Erythroblast (primary cell): ENCODE results near the gene AUTS2.

Experiments
- DNase-seq, 2 experiments: peaks; one replicate each; lab custom pipeline; 2025; lab: John Stamatoyannopoulos, UW
- GATA1 ChIP-seq: IDR thresholded peaks from 2 replicates; pipeline ENCODE4 v1.6.1; 2011; ENCODE audit warnings: low read depth, mild to moderate bottlenecking, control low read depth, low read length, moderate library complexity
- POLR2A ChIP-seq: IDR thresholded peaks from 2 replicates; pipeline ENCODE4 v1.6.1; 2011; ENCODE audit warnings: mild to moderate bottlenecking, low read length

AUTS2 gene

DNA sequence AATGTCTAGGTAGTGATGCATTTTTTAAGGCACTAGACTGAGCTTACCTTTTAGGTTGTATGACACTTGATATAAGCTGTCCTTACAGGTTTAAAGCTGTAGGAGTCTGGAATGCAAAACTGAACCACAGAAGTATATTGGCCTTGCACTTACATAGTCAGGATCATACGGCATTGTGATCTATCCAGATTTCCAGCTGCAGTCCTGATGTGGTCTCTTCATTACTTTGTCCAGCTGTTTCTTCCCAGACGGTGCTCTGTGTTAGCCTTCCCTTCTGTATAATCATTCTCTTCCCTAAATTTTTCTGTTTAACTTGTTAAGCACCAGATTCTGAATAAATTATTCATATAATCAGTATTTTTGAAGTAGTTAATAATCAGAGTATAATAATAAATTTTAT, 67.1 kb downstream of the AUTS2 start:
- TF ChIP-seq GATA1 (no peak), POLR2A (no peak)
- no peak for DNase-seq

- DNase-seq: no peak
- TF ChIP-seq GATA1 (no peak), POLR2A (no peak)
Measured at GRCh38 chr7:69668339-69668870, 70.1 kb downstream of the AUTS2 start.

DNA sequence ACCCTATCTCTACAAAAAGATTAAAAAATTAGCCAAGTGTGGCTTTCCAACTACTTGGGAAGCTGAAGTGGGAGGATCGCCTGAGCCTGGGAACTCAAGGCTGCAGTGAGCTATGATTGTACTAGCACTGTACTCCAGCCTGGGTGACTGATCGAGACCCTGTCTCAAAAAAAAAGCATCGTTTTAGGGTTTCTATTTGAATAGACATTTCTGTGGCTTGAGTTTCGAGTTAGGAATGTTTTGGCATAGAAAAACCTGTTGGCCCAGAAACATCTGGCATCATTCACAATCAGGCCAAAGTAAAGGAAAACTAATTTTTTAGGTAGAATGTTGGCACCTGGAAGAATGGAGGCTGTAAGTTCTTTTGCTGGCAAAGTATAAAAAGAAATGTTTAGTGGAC, 72.4 kb downstream of the AUTS2 start:
- no peak for DNase-seq
- no peak for TF ChIP-seq POLR2A
- TF ChIP-seq GATA1: no peak

DNA sequence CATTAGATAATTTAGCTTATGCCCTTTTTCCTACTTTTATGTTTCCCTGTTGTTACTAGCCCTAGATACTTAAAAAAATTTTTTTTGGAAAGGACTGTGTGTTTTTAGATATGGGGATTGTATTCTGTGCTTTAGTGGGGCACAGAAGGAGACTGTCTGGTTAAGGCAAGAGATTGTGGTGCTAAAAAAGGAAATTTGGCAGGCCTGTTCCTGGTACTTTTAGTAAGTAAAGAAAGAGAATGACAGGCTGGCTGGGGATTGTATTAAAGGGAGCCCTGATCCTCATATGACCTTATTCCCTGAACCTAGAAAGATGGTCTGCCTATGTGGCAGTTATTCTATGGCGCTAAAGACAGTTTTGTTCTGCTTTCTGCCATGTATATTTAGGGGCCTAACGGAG, 74.8 kb downstream of the AUTS2 start:
- no peak for TF ChIP-seq GATA1
- no peak for TF ChIP-seq POLR2A
- DNase-seq: no peak

GRCh38 chr7:69674701-69675182, 76.5 kb downstream of the AUTS2 start:
- TF ChIP-seq POLR2A (no peak), GATA1 (no peak)

DNA sequence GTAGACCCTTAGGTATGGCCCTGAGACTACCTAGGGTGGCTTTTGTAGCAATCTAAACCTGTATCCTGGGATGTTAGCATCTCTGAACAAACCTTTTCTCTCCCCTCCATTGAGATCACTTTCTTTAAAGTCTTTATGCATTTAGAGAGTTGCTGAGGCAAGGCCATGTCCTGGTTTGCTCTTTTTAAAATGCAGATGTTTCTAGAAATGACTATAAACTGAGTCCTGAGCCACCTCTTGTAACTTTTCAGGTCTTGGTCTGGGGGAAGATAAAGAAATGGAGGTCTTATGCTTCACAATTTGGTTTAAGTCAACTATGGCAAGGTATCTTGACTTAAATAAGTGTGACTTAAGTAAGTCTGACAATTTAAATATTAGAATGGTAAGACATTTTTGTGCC, 78.0 kb downstream of the AUTS2 start:
- no peak for DNase-seq
- TF ChIP-seq POLR2A (no peak), GATA1 (no peak)

More at GRCh38 chr7:69674701-69675182, 76.5 kb downstream of the AUTS2 start:
- DNase-seq: no peak

DNA sequence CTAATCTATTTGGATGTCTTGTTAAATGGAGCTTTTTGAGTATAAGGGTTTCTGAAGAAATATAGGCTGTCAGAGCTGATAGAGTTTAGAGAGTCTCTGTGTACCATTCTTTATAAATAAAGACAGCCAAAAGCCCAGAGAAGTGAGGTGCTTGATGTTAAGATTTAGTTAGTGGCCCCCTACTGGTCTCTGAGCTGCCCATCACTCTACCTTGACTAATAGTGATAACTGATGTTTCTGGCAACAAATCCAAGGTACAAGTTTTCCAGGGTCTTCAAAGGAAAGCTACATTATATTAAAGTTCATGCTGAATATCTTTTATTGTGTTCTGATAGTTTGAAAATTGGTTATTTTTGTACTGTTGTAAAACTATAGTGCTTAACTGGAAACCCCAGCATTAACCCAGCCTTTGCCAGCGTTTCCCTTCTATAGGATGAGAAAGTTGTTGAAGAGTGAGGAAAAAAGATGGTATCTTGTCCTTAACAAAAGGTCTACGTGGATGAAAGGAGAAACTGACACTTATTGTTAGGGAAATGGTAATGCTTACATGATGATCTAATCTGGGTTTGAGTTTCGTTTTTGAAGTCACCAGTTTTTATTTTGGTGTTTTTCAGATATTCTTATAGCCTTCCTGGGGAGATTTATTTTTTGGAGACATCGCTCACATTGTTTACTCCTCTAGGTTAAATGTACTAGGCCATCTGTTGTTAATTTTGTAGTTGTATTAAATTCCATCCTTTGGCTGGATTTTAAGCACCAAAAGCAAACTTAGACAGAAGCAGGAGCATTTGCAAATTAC, 79.0 kb downstream of the AUTS2 start:
- TF ChIP-seq POLR2A: no peak
- TF ChIP-seq GATA1: no peak
- no peak for DNase-seq

GRCh38 chr7:69677881-69678493, 79.7 kb downstream of the AUTS2 start:
- no peak for TF ChIP-seq GATA1
- no peak for TF ChIP-seq POLR2A
- DNase-seq: no peak

GRCh38 chr7:69678494-69679187, 80.4 kb downstream of the AUTS2 start:
- TF ChIP-seq GATA1 (no peak), POLR2A (no peak)

DNA sequence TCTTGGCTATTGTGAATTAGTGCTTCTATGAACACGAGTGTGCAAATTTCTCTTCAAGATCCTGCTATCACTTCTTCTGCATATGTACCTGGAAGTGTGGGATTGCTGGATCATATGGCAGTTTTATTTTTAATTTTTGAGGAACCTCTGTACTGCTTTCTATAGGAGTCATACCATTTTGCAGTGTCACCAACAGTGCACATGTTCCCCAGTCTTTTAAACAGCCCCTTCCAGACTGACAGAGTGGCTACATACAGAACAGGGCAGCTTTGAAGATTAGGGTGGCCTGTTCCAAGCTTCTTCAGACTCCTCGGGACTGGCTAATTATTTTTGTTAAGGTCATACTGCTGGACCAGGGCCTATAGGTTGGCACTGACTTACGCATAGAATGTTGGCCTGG, 82.9 kb downstream of the AUTS2 start:
- DNase-seq: no peak

More at GRCh38 chr7:69678494-69679187, 80.4 kb downstream of the AUTS2 start:
- DNase-seq: no peak

GRCh38 chr7:69682518-69682917, 84.2 kb downstream of the AUTS2 start:
- TF ChIP-seq GATA1: no peak
- TF ChIP-seq POLR2A: no peak
- no peak for DNase-seq

More for the DNA sequence above, 82.9 kb downstream of the AUTS2 start:
- TF ChIP-seq POLR2A (no peak), GATA1 (no peak)

DNA sequence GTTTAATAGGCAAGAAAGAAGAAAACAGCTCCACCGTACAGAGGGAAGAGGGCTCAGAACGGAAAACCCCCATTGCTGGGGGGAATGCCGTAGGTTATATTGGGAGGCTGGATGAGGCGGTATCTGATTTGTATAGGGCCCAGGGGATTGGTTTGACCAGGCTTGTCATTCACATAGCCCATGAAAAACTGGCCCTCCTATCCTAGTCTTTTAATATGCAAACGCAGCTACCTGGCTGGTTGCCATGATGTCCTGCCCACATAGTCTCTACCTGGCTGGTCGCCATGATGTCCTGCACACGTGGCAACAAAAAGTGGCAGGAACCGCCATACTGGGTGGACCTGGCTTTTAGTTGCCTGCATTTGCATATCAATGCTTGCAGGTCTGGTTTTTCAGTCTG, 84.7 kb downstream of the AUTS2 start:
- TF ChIP-seq GATA1 (no peak), POLR2A (no peak)
- DNase-seq: no peak
